Measurements from ENCODE around the gene SHISAL1.

DNA sequence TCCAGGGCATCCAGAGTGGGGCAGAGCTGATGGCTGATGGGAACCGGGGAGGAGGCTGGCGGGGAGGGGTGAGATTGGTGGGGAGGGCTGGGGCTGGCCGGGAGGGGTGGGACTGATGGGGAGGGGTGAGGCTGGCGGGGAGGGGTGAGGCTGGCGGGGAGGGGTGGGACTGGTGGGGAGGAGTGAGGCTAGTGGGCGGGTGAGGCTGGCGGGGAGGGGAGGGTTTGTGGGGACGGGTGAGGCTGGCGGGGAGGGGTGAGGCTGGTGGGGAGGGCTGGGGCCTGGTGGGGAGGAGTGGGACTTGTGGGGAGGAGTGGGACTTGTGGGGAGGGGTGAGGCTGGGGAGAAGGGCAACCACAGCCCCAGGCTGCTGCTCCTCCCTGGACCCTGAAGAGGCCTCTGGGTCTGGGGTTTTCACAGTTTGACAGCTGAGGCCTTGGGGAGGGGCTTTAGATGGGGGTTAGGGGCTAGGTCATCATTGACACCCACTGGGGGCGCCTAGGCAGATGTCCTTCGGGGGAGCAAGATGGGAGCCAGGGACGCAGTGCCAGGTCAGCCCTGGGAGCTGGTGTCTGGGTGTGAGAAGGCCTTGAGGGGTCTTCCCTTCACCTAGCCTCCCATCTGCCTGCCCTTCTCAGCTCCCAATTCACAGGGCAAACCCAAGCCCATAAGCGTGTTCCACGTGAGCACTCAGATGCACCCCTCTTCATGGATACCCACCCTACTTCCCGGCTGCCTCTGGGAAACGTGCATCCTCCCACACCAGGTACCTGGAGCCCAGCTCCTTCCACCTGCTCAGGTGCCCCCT is 105.4 kb downstream of the SHISAL1 start:
- TF ChIP-seq EZH2phosphoT487 (IDR thresholded peaks at IDR 0.05; ENCODE audit: low read length) (no peak), EZH2 (optimal IDR thresholded peaks at IDR 0.05; ENCODE audit: low read depth, low read length) (no peak)
- TF ChIP-seq, protein P1, sequence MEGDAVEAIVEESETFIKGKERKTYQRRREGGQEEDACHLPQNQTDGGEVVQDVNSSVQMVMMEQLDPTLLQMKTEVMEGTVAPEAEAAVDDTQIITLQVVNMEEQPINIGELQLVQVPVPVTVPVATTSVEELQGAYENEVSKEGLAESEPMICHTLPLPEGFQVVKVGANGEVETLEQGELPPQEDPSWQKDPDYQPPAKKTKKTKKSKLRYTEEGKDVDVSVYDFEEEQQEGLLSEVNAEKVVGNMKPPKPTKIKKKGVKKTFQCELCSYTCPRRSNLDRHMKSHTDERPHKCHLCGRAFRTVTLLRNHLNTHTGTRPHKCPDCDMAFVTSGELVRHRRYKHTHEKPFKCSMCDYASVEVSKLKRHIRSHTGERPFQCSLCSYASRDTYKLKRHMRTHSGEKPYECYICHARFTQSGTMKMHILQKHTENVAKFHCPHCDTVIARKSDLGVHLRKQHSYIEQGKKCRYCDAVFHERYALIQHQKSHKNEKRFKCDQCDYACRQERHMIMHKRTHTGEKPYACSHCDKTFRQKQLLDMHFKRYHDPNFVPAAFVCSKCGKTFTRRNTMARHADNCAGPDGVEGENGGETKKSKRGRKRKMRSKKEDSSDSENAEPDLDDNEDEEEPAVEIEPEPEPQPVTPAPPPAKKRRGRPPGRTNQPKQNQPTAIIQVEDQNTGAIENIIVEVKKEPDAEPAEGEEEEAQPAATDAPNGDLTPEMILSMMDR (IDR thresholded peaks at IDR 0.05; ENCODE audit: low read length), result no peak
